ENCODE measurements around the gene RAB8A. TPM values are rescaled to one million over a fixed set of nuclear protein-coding genes. Genes with fewer than 3 reads are reported as not detected.

Gene RAB8A
- polyA plus RNA-seq, 1 experiment, result 78.6 TPM

- ChIA-PET POLR2A (interaction anchor here (0.6 to 1.2 kb wide), 6 partner anchors 12 to 105 kb away, joined by 3 to 8 read pairs (median 5); no protein-coding TSS in a partner anchor), CTCF (interaction anchor here (0.6 to 6.9 kb wide), 4 partner anchors 12 to 970 kb away, joined by 3 to 48 read pairs (median 10); no protein-coding TSS in a partner anchor)
- DNase-seq (ENCODE audit: low read depth), result no peak
- H3K4me3 ChIP-seq (ENCODE audit: low read depth, low read length), result peak overlapping the region; percentile 95
- no peaks in the 10 kb centered on the region for H3K27me3 ChIP-seq (ENCODE audit: control insufficient read depth, insufficient read depth, low read length)
- no peak for TF ChIP-seq CTCF (IDR thresholded peaks at IDR 0.05; ENCODE audit: insufficient read depth, low read depth, low read length)
- peaks cover 5% of the 10 kb centered on the region for H3K36me3 ChIP-seq (ENCODE audit: control insufficient read depth, insufficient read depth, low read length)
These were observed 36.1 kb upstream of the RAB8A start for GRCh38 chr19:16075430-16076153.

- POLR2A ChIA-PET, result interaction anchor here (0.6 to 2.5 kb wide), 8 partner anchors 9 to 109 kb away, joined by 3 to 11 read pairs (median 5); partner anchors contain the start of gene FAM32A
- peaks cover 10% of the 10 kb centered on the region for H3K36me3 ChIP-seq (ENCODE audit: control insufficient read depth, insufficient read depth, low read length)
- CTCF ChIA-PET, result interaction anchor here (0.6 to 6.9 kb wide), 4 partner anchors 13 to 970 kb away, joined by 3 to 48 read pairs (median 10); no protein-coding TSS in a partner anchor
- no peaks in the 10 kb centered on the region for H3K27me3 ChIP-seq (ENCODE audit: control insufficient read depth, insufficient read depth, low read length)
- DNase-seq (ENCODE audit: low read depth), result peak; percentile 72
- no peak for TF ChIP-seq CTCF (IDR thresholded peaks at IDR 0.05; ENCODE audit: insufficient read depth, low read depth, low read length)
- H3K4me3 ChIP-seq (ENCODE audit: low read depth, low read length), result peak within 1 kb of the TSS; percentile 95
These were observed 35.3 kb upstream of the RAB8A start, which contains the start of gene TPM4 for GRCh38 chr19:16076154-16076957. TPM4 (plus strand) TSS chr19:16076495; CDS start chr19:16076566, 71 bp downstream.

DNA sequence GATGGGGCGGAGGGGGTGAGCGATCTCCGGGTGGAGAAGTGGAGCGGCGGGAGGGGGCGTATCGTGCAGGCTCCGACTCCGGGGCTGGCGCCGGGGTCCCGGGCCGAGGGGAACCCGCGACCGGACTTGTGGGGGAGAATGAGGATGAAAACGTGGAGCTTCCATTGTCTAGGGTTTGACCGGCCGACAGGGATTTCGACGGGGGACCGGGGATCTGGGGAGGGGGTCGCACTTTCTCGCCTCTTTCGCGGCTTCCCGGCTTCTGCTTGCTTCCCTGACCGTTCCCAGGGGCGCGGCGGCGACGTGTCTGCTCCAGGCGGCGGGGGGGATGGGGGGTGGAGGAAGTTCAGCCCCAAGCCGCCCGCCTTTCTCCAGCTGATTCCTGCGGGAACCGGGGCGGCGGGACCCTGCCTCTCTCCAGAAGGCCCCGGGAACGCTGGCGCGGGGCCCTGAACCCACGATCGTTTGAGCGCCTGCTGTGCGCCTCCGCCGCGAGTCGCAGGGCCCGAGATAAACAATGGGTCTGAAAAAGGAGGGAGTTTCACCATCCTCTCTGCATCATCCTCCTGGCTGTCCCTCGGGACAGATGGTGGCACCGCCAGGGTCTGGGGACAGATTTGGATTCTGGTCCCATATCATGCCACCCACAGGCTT is 34.6 kb upstream of the RAB8A start:
- no peak for TF ChIP-seq CTCF (IDR thresholded peaks at IDR 0.05; ENCODE audit: insufficient read depth, low read depth, low read length)
- no peak for DNase-seq (ENCODE audit: low read depth)
- CTCF ChIA-PET, result interaction anchor here (1.5 to 6.9 kb wide), 3 partner anchors 13 to 36 kb away, joined by 6 to 48 read pairs (median 16); no protein-coding TSS in a partner anchor

GRCh38 chr19:16077984-16078758 is 33.5 kb upstream of the RAB8A start:
- DNase-seq (ENCODE audit: low read depth), result no peak
- CTCF ChIA-PET, result interaction anchor here (0.7 to 6.9 kb wide), 3 partner anchors 14 to 37 kb away, joined by 4 to 48 read pairs (median 6); no protein-coding TSS in a partner anchor
- POLR2A ChIA-PET, result interaction anchor here (0.6 to 2.5 kb wide), 5 partner anchors 16 to 698 kb away, joined by 4 to 20 read pairs (median 6); partner anchors contain the start of gene FAM32A
- TF ChIP-seq CTCF (IDR thresholded peaks at IDR 0.05; ENCODE audit: insufficient read depth, low read depth, low read length), result no peak
- Histone ChIP-seq H3K36me3 (ENCODE audit: control insufficient read depth, insufficient read depth, low read length) (peaks cover 21% of the 10 kb centered on the region), H3K4me3 (ENCODE audit: low read depth, low read length) (peak overlapping the region; percentile 95), H3K27me3 (ENCODE audit: control insufficient read depth, insufficient read depth, low read length) (no peaks in the 10 kb centered on the region)

More for the DNA sequence above, 34.6 kb upstream of the RAB8A start:
- peaks cover 15% of the 10 kb centered on the region for H3K36me3 ChIP-seq (ENCODE audit: control insufficient read depth, insufficient read depth, low read length)
- POLR2A ChIA-PET, result interaction anchor here (1.2 to 2.5 kb wide), 3 partner anchors 17 to 108 kb away, joined by 4 to 11 read pairs (median 5); partner anchors contain the start of gene FAM32A
- H3K27me3 ChIP-seq (ENCODE audit: control insufficient read depth, insufficient read depth, low read length), result no peaks in the 10 kb centered on the region
- H3K4me3 ChIP-seq (ENCODE audit: low read depth, low read length), result peak overlapping the region; percentile 95

Data from BJ (cell line).